Panc1 (cell line): ENCODE data around the gene PLET1.

Experiments
- POLR2AphosphoS5 ChIP-seq: IDR thresholded peaks from 2 replicates; pipeline ENCODE4 v1.6.1; 2012; ENCODE audit warnings: mild to moderate bottlenecking, low read depth, low read length, moderate library complexity
- SIN3A ChIP-seq: IDR thresholded peaks from 2 replicates; pipeline ENCODE4 v1.6.1; 2012; ENCODE audit warnings: low read depth, mild to moderate bottlenecking, low read length, moderate library complexity, borderline replicate concordance; ENCODE audit not compliant: insufficient read depth
- TCF7L2 ChIP-seq: IDR thresholded peaks from 2 replicates; pipeline ENCODE4 v1.6.1; 2011; ENCODE audit warnings: mild to moderate bottlenecking, low read depth, low read length, inconsistent platforms
- TF ChIP-seq, protein P1 (sequence below): fragments of 450-650 bp; IDR thresholded peaks from 2 replicates; pipeline ENCODE4 v1.5.1; 2017; ENCODE audit warnings: mild to moderate bottlenecking

DNA sequence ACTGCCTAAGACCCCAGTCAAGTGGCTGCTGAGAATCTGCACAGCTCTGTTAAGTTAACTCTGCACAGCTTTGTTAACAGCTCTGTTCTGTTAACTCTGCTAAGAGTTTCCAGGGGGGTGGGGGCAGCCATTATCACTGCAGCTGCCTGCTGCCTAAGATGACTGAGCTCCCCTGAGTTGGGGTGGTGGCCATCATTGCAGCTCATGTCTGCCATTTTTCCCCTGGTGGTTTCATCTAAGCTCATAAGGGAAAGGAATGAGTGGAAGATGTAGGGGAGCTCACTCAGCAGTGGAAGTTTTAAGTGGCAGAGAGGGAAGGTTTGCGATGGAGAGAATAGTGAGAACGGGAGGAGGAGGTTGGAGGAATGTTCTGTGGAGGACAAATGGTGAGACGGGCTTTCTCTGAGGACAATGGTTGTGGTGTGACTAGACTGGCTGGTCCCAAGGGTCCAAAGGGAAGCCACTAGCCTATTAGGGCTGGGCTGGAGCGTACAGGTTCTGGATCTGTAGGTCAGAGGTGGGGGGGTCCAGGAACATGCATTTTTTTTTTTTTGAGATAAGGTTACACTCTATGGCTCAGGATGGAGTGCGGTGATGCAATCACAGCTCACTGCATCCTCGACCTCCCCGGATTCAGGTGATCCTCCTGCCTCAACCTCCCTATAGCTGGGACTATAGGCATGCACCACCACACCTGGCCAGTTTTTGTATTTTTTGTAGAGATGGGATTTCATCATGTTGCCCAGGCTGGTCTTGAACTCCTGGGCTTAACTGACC lies 13.5 kb upstream of the PLET1 start:
- TF ChIP-seq, protein P1, sequence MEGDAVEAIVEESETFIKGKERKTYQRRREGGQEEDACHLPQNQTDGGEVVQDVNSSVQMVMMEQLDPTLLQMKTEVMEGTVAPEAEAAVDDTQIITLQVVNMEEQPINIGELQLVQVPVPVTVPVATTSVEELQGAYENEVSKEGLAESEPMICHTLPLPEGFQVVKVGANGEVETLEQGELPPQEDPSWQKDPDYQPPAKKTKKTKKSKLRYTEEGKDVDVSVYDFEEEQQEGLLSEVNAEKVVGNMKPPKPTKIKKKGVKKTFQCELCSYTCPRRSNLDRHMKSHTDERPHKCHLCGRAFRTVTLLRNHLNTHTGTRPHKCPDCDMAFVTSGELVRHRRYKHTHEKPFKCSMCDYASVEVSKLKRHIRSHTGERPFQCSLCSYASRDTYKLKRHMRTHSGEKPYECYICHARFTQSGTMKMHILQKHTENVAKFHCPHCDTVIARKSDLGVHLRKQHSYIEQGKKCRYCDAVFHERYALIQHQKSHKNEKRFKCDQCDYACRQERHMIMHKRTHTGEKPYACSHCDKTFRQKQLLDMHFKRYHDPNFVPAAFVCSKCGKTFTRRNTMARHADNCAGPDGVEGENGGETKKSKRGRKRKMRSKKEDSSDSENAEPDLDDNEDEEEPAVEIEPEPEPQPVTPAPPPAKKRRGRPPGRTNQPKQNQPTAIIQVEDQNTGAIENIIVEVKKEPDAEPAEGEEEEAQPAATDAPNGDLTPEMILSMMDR = no peak
- TF ChIP-seq TCF7L2 (no peak), POLR2AphosphoS5 (no peak), SIN3A (no peak)
